ENCODE data around the gene SYNM.

SYNM gene

GRCh38 chr15:99142562-99142961 is 37.7 kb downstream of the SYNM start:
- no peak for DNase-seq (ENCODE audit: low read depth in 2 of 2)

DNA sequence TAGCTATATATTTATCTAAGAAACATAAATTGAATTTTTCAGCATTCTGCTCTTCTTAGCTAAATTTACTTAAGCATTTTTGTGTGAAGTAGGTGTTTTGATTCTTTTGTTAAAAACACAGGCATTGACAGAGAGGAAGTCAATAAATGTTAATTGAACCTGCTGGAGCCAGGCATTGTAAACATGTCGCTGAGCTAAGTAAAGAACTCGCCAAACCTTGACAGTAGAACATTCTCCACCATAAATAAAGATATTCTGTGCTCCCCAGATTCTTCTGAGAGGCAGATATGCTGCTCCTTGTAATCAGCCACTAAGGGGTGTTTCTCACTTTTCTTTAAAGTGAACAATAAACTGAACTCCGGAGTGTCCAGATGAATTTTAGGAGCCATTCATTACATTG is 38.4 kb downstream of the SYNM start:
- no peak for DNase-seq (ENCODE audit: low read depth in 2 of 2)

DNA sequence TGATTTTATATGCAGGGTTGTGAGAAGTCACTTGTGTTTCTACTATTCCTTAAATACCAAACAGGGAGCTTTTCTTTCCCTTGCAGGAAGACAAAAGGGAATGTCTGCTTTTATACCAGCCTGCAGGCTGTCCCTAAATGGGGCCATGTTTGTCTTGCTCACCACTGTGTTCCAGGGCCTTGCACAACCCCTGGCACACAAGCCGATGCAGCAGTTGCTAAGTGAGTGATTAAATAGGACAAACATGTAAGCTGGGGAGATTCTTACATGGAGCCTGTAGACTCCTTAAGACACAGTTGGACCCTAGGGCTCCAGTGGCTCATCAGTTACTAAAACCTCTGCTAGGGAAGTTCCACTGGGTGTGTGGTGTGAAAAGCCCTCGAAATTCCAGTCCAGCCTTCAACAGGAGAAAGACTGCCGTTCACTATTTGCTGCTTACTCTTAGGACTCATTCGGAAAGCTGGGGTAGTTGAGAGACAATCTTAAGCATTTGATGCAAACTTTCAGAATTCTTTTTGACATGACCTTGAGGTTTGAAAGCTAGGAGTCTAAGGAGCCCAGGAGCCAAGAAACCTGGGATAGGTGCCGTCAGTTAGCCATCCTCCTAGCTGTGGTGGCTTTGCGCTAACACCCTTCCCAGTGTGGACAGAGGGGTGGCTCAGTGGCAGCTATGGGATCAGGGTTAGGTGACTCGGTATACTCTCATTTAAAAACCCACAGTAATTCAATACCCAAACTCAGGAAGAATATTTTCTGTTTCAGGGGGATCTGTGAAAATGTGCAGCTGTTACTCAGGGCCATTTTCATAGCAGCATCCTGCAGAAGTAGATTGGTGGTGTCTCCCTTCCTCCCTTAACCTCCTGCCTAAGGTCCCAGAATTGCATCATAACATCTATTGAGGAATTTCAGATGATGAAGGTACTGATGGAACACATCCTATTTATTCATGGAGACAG is 39.1 kb downstream of the SYNM start:
- no peak for DNase-seq (ENCODE audit: low read depth in 2 of 2)

GRCh38 chr15:99145005-99145404 is 40.1 kb downstream of the SYNM start:
- DNase-seq (ENCODE audit: low read depth in 2 of 2) = no peak

GRCh38 chr15:99145778-99146177 is 40.9 kb downstream of the SYNM start:
- DNase-seq (ENCODE audit: low read depth in 2 of 2) = no peak

GRCh38 chr15:99146661-99147060 is 41.8 kb downstream of the SYNM start:
- DNase-seq (ENCODE audit: low read depth in 2 of 2) = no peak

- no peak for DNase-seq (ENCODE audit: low read depth in 2 of 2)
Observed at GRCh38 chr15:99148851-99149276, 44.0 kb downstream of the SYNM start.

DNA sequence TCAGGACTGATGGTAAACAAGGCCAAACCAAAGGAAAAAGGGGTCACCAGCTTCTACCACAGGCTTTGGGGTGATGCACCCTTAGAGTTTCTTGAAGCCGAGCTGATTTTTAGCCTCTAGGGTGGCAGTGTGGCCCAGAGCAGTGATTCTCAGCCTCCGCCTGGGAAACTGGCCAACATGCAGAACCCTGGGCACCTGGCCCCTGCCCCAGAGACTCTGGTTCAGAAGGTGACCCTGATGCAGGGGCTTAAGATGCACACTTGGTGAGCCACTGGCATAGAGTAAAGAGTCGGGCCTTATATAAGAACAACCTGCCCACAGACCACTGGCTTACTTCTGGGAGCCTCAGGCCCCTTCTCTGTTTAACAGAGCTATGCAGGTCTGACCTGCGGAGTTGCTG is 44.5 kb downstream of the SYNM start:
- no peak for DNase-seq (ENCODE audit: low read depth in 2 of 2)

DNA sequence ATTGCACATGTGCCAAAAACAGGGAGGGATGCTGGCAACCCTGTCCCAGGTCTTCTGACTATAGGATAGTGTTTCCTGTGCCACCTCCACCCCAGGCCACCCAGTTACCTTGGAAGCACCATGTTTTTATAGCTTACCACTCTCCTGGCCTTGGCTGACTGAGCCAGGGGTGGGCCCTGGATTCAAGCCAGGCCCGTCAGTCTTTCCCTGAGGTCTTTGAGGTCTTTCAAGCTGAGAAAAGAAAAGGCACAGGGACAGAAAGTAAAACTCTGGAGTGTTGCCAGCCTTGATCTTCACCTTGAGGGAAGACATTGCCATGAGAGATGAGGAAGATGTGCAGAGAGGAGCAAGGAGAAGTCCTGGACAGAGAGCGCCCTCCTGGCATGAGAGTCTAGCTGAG is 46.3 kb downstream of the SYNM start:
- no peak for DNase-seq (ENCODE audit: low read depth in 2 of 2)

DNA sequence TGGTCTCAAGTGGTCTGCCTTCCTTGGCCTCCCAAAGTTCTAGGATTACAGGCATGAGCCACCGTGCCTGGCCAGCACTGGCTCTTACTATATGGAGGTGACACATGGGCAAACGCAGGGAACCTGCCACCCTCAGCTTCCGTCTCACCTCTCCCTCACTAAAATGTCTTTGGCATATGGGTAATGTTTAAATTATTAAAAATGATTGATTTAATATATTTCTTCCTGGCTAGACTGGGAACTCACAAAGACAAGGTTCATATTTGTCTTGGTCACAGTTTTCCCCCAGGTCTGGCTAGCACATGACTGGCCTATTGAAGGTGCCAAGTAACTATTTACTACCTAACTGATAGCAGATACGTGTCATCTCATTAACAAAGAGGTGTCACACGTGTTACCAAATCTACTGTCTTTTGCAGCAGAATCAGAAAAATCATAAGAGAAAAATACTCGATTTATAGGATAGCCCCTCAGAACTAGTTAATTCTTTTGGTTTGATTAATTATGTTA is 48.2 kb downstream of the SYNM start:
- DNase-seq (ENCODE audit: low read depth in 2 of 2) = no peak

DNA sequence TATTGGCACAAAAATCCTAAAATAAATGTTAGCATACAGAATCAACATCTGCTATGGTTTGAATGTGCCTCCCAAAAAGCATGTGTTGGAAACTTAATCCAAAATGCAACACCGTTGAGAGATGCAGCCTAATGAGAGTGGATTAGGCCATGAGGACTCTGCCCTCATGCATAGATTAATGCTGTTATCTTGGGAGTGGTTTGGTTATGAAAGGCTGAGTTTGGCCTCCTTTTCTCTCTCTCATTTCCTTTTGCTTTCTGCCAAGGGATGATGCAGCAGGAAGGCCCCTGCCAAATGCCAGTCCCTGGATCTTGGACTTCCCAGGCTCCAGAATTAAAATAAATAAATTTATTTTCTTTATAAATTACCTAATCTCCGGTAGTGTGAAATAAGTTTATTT is 49.4 kb downstream of the SYNM start:
- DNase-seq (ENCODE audit: low read depth in 2 of 2) = no peak

DNA sequence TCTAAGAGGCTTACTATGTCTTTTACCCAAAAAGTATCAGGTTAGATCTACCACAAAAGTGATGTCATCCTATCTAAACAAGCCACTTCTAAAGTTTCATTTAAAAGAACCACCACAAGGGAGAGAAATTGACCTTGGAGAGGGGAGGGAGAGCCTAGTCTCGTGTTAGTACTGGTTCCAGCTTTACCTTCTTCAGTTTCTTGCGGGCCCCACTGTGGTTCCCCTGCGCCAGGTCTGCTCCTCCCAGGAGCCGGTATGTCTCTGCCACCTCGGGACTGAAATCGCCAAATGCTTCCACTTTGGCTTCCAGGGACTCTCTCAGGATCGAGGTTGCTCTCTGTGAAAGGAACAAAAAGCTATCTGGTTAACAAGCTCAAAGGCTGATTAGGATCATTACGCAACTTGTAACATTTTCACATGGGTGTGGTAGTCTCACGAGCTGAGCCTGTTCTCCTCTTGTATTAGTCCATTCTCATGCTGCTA is 51.1 kb downstream of the SYNM start:
- no peak for DNase-seq (ENCODE audit: low read depth in 2 of 2)

DNA sequence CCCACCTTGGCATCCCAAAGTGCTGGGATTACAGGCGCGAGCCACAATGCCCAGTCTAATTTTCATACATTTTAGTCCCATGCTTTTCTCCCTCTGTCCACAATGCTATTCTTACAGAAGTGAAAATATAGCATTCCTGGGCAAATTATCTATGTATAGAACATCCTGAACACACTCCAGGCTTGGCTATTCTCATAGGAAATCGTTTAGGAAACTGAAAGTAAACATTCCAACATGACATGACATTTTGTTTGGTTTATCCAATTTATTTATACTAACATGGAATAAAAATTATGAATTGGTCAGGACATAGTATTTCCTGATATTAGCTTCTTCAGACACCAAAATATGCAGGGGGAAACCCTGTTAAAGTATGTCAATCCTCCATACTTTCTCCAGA is 52.6 kb downstream of the SYNM start:
- DNase-seq (ENCODE audit: low read depth in 2 of 2) = no peak

DNA sequence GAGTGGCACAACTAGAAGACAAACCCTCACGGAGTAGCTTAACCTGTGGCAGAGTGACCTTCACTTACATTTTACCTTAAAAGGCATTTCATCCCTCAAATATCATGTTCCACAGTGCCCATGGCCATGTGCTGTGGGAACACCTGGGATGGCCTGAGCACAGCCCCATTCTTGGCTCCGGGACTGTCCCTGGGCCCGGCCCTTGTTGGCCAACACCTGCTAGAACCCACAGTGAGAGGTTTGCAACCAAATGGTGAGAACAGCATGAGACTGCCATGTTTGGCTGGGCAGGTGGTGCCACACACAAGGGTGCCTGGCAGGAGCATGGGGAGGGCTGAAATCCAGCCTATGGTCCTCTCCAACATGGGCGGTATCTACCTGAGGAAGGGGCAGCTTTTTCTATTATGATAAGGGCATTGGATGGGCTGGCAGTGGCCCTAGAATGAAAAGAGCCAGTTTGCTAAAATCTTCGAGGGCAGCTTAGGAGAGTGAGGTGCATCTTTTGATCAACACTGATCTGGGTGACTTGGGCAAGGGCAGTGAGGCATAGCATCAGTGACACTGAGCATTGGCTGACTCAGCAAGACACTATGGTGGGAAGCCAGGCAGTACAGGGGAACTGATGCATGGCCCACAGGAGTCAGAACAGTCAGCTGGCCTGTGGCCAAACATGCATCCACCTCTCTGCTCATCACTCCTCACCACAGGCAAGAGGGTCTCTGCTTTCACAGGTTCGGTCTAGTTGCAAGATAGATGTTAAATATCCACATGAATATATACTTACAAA is 53.9 kb downstream of the SYNM start:
- DNase-seq (ENCODE audit: low read depth in 2 of 2) = no peak

DNA sequence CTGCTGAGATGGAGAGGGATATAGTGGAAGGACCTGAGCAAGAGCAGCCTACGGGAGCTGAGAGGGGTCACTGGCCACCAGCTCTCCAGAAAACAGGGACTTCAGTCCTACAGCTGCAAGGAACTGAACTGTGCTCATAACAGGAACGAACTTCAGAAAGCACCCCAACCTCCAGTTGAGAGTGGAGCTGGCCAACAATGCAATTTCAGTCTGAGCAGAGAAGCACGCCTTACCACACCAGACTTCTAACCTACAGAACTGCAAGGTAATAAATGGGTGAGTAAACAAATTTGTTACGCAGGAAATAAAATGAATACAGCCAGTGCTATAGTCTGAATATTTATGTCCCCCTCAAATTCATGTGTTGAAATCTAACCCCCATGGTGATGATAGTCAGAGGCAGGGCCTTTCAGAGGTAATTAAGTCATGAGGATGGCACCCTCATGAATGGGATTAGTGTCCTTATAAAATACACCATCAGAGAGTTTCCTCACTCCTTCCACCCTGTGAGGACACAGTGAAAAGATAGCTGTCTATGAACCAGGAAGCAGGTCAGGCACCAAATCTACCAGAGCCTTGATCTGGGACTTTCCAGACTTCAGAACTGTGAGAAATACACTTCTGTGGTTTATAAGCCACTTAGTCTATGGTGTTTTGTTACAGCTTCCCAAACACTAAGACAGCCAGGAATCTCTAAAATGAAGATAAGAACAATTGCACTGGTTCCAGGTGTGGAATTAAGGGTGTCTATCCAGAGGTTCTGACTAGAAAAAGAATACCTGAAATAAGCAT is 58.6 kb downstream of the SYNM start:
- no peak for DNase-seq (ENCODE audit: low read depth in 2 of 2)

DNA sequence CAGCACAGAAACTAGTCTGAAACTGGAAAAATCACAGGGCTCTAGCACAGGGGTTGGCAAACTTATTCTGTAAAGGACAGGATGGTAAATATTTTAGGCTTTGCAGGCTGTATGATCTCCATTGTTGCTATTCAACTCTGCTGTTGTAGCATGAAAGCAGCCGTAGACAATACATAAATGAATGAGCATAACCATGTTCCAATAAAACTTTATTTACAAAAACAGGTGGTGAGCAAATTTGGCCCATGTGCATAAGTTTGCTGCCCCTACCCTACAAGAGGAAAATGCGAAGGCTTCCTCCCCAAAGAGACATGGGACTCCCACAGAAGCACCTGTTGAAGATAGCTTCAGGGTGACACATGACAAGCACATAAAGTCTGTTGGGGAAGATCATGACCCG is 59.2 kb downstream of the SYNM start:
- DNase-seq (ENCODE audit: low read depth in 2 of 2) = no peak

GRCh38 chr15:99165020-99165790 is 60.3 kb downstream of the SYNM start:
- no peak for DNase-seq (ENCODE audit: low read depth in 2 of 2)

DNA sequence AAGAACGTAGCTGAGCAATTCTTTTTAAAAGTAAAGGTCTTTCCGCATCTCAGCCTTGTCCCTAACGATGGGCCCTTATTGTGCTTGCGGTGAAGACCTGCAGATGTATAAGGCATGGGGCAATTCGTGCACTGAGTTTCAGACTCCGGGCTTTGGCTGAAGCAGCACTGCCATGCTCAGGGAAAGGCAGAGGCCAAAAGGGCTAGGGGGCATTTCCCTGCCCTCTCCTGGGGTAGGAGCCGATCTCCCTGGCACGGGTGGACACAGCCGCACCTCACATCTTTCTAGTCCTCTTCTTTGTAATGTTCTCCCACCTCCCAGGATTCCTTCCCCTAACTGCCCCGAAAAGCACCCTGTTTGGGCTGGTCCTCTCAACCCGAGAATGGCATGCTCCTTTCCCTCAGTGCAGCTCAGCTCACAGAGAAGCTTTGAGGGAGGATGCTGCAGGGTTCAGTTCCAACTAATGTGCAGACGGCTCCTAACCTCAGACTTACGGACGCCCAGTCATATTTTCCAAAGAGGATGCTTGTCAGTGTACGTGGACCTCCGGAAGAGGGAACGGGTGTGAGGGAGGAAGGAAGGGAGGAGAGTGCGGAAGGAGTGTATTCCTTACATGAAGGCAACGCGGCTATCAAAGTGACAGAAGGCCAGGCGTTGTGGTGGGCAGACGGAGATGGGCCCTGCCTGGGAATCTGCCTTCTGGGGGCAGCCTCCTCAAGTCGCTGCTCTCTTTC is 61.2 kb downstream of the SYNM start:
- DNase-seq (ENCODE audit: low read depth in 2 of 2) = no peak

DNA sequence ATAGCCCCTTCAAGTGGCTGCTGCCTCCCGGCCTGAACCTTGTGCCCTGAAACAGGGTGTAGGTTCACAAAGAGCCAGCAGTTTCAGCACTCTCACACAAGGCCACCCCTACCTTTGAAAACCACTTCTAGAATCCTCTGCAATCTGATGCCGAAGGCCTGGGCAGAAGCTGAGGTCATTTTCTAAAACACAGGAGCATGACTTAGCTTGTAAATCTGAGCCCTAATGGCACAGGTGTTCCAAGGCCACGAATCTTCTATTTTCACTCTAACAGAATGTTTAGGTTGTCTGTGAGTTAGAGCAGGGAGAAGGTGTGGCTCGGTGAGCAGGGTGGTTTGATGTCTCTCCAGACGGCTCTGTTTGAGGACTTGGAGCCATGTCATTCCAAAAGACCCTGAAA is 62.3 kb downstream of the SYNM start:
- no peak for DNase-seq (ENCODE audit: low read depth in 2 of 2)

DNA sequence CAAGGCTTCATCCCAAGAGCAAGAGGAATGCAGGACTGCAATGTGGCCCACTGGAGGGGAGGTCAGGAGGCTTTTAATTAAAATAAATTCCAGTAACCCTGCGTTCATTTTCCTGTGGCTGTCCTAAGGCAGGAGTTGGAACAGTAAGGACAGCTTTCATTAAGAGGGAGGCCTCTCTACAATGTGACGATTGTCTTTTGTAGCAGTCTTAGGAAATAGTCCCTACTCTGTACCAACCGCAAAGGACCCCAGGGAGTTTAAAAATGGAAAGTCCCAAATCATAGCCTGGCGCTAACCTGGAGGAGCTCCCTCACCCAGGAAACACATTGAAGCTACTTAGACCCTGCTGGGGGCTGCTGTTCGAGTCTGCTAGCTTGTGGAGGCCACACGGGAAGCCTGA is 62.8 kb downstream of the SYNM start:
- no peak for DNase-seq (ENCODE audit: low read depth in 2 of 2)

All from fibroblast of skin of left biceps (primary cell).